DOHH2 (cell line): ENCODE data around the gene DUOXA2.
"Not testable (repeated sequence)": the region's sequence is repeated elsewhere in the genome, so short reads cannot be mapped to it uniquely, and the experiment has no call there.

ENCODE experiments used
- CTCF ChIP-seq: fragments of 200-600 bp; sonication (generic); IDR thresholded peaks from one replicate; pipeline ENCODE4 v1.5.1; 2014; ENCODE audit warnings: antibody characterized with exemption, mild to moderate bottlenecking, low read depth, low read length; ENCODE audit not compliant: poor library complexity, severe bottlenecking
- EZH2phosphoT487 ChIP-seq: fragments of 200-600 bp; sonication (generic); IDR thresholded peaks from 2 replicates; pipeline ENCODE4 v1.6.1; 2017; ENCODE audit warnings: borderline replicate concordance, mild to moderate bottlenecking, antibody characterized with exemption, low read length, moderate library complexity, mixed read lengths

- TF ChIP-seq CTCF, EZH2phosphoT487: not testable (repeated sequence)
Observed at GRCh38 chr15:45069942-45070360, 44.2 kb upstream of the DUOXA2 start.
